GM12891 (cell line): Measurements from ENCODE around the gene TBX3.

ENCODE experiments used
- PAX5 ChIP-seq: IDR thresholded peaks from 2 replicates; pipeline ENCODE4 v1.6.1; 2011; ENCODE audit warnings: low read length, moderate library complexity, mild to moderate bottlenecking; ENCODE audit not compliant: insufficient read depth, severe bottlenecking
- POLR2A ChIP-seq: IDR thresholded peaks from 2 replicates; pipeline ENCODE4 v1.6.1; 2011; ENCODE audit warnings: low read depth, low read length, control low read depth
- POLR2AphosphoS5 ChIP-seq: IDR thresholded peaks from 2 replicates; pipeline ENCODE4 v1.6.1; 2011; ENCODE audit warnings: low read depth, low read length, control low read depth
- POU2F2 ChIP-seq: IDR thresholded peaks from 2 replicates; pipeline ENCODE4 v1.6.1; 2011; ENCODE audit warnings: low read depth, mild to moderate bottlenecking, control low read depth, low read length, moderate library complexity
- SPI1 ChIP-seq: IDR thresholded peaks from 2 replicates; pipeline ENCODE4 v1.6.1; 2011; ENCODE audit warnings: low read depth, low read length, control low read depth
- TAF1 ChIP-seq: IDR thresholded peaks from 2 replicates; pipeline ENCODE4 v1.6.1; 2011; ENCODE audit warnings: low read depth, low read length, control low read depth

- TF ChIP-seq POLR2A (no peak), POLR2AphosphoS5 (no peak), PAX5 (no peak), TAF1 (no peak), SPI1 (no peak), POU2F2 (no peak)
Observed at GRCh38 chr12:114687802-114688201, 3.8 kb upstream of the TBX3 start.
